DOHH2 (cell line): ENCODE data around the gene TRIM25.
A peak's percentile ranks its signal among the peaks of the same experiment; 100 is the strongest.

ENCODE experiments used
- H3F3A ChIP-seq: fragments of 200-600 bp; sonication (generic), shearing (Covaris generic); 2 replicates; pipeline ENCODE4 v1.6.0; 2016; ENCODE audit warnings: antibody characterized with exemption, mild to moderate bottlenecking; ENCODE audit not compliant: control insufficient read depth, insufficient read depth
- H3K27ac ChIP-seq: fragments of 200-600 bp; sonication (generic); 2 replicates; pipeline ENCODE4 v1.5.1; 2014; ENCODE audit warnings: low read depth, mild to moderate bottlenecking, low read length, moderate library complexity
- H3K27me3 ChIP-seq: fragments of 200-600 bp; sonication (generic); 2 replicates; pipeline ENCODE4 v1.6.1; 2014; ENCODE audit warnings: mild to moderate bottlenecking, low read length, mixed read lengths; ENCODE audit not compliant: control insufficient read depth
- H3K36me3 ChIP-seq: fragments of 200-600 bp; sonication (generic); 2 replicates; pipeline ENCODE4 v1.6.1; 2014; ENCODE audit warnings: mild to moderate bottlenecking, low read length, moderate library complexity, mixed read lengths; ENCODE audit not compliant: control insufficient read depth
- H3K4me1 ChIP-seq: fragments of 200-600 bp; sonication (generic); 2 replicates; pipeline ENCODE4 v1.6.1; 2014; ENCODE audit warnings: mild to moderate bottlenecking, low read length, mixed read lengths; ENCODE audit not compliant: control insufficient read depth
- H3K4me2 ChIP-seq: fragments of 200-600 bp; sonication (generic); 2 replicates; pipeline ENCODE4 v1.6.0; 2014; ENCODE audit warnings: mild to moderate bottlenecking, low read length, moderate library complexity
- H3K4me3 ChIP-seq: fragments of 200-600 bp; sonication (generic); 2 replicates; pipeline ENCODE4 v1.5.1; 2014; ENCODE audit warnings: mild to moderate bottlenecking, low read length, mixed read lengths
- H3K79me2 ChIP-seq: fragments of 200-600 bp; sonication (generic); 2 replicates; pipeline ENCODE4 v1.6.1; 2014; ENCODE audit warnings: mild to moderate bottlenecking, low read length, mixed read lengths; ENCODE audit not compliant: control insufficient read depth
- H3K9me2 ChIP-seq: fragments of 200-600 bp; sonication (generic); replicated peaks from 2 replicates; pipeline ENCODE4 v1.6.1; 2014; ENCODE audit warnings: mild to moderate bottlenecking, low read length, mixed read lengths; ENCODE audit not compliant: control insufficient read depth
- H3K9me3 ChIP-seq: fragments of 200-600 bp; sonication (generic); 2 replicates; pipeline ENCODE4 v1.6.1; 2014; ENCODE audit warnings: antibody characterized with exemption, low read length, mixed read lengths; ENCODE audit not compliant: control insufficient read depth, insufficient read depth
- H4K20me1 ChIP-seq: fragments of 200-600 bp; sonication (generic); 2 replicates; pipeline ENCODE4 v1.6.0; 2014; ENCODE audit warnings: low read depth, mild to moderate bottlenecking, antibody characterized with exemption, low read length, moderate library complexity; ENCODE audit not compliant: control insufficient read depth, insufficient read depth
- CTCF ChIP-seq: fragments of 200-600 bp; sonication (generic); IDR thresholded peaks from one replicate; pipeline ENCODE4 v1.5.1; 2014; ENCODE audit warnings: antibody characterized with exemption, mild to moderate bottlenecking, low read depth, low read length; ENCODE audit not compliant: poor library complexity, severe bottlenecking
- EZH2phosphoT487 ChIP-seq: fragments of 200-600 bp; sonication (generic); IDR thresholded peaks from 2 replicates; pipeline ENCODE4 v1.6.1; 2017; ENCODE audit warnings: borderline replicate concordance, mild to moderate bottlenecking, antibody characterized with exemption, low read length, moderate library complexity, mixed read lengths

TRIM25 gene

GRCh38 chr17:56866496-56866895, 47.4 kb downstream of the TRIM25 start:
- Histone ChIP-seq H3K79me2 (no peaks in the 10 kb centered on the region), H3K4me1 (peaks cover 12% of the 10 kb centered on the region), H3K9me2 (no peaks in the 10 kb centered on the region), H3K36me3 (peaks cover 28% of the 10 kb centered on the region), H3K4me2 (no peak overlapping the region), H3K27ac (no peak overlapping the region), H3K4me3 (no peak overlapping the region), H3F3A (no peaks in the 10 kb centered on the region), H3K9me3 (no peaks in the 10 kb centered on the region), H4K20me1 (no peaks in the 10 kb centered on the region), H3K27me3 (no peaks in the 10 kb centered on the region)
- TF ChIP-seq EZH2phosphoT487 (no peak), CTCF (peak; percentile 29)

DNA sequence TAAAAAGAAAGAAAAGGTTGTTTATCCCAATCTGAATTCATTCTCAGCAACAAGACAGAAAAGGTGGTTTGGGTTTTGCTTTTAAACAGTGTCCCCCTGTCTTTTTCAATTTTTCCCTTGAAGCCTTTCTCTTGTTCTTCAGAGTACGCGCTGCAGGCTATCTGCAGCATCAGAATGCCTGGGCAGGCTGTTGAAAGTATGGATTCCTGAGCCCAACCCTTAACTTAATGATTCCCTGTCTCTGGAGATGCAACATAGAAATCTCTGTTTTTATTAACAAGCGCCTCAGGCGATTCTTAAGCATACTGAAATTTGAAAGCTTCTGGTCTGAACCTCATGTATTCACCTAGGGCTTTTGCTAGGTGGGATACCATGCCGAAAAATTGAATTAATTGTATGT, 47.8 kb downstream of the TRIM25 start:
- peaks cover 15% of the 10 kb centered on the region for H3K4me1 ChIP-seq
- no peak for TF ChIP-seq EZH2phosphoT487
- TF ChIP-seq CTCF = no peak
- peaks cover 33% of the 10 kb centered on the region for H3K36me3 ChIP-seq
- no peaks in the 10 kb centered on the region for H3K9me3 ChIP-seq
- no peak overlapping the region for H3K4me2 ChIP-seq
- H3K27me3 ChIP-seq = no peaks in the 10 kb centered on the region
- no peaks in the 10 kb centered on the region for H3F3A ChIP-seq
- no peaks in the 10 kb centered on the region for H3K9me2 ChIP-seq
- H3K4me3 ChIP-seq = no peak overlapping the region
- no peaks in the 10 kb centered on the region for H3K79me2 ChIP-seq
- no peaks in the 10 kb centered on the region for H4K20me1 ChIP-seq
- H3K27ac ChIP-seq = no peak overlapping the region

DNA sequence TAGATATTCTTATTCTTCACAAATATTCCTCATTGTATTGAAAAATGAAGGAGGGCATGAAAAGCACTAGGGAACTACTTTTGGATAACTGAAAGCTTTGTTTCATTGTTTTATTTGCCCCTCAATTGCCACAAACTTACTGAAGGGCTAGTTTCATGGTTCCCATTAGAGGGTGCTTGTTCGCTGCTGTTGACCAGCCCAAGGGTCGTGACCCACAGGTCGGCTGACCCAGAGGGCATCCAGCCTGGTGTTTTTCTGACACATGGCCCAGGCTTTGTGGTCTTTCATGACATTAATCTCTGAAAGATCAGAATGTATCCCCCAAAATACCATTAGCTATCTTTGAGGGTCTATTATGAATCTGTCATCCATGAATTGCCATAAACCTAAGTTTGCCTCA, 49.9 kb downstream of the TRIM25 start:
- Histone ChIP-seq H4K20me1 (no peaks in the 10 kb centered on the region), H3K79me2 (no peaks in the 10 kb centered on the region), H3K4me1 (peaks cover 18% of the 10 kb centered on the region), H3F3A (no peaks in the 10 kb centered on the region), H3K36me3 (peaks cover 46% of the 10 kb centered on the region), H3K9me2 (no peaks in the 10 kb centered on the region), H3K27me3 (no peaks in the 10 kb centered on the region), H3K9me3 (no peaks in the 10 kb centered on the region), H3K4me3 (no peak overlapping the region), H3K4me2 (no peak overlapping the region), H3K27ac (no peak overlapping the region)
- TF ChIP-seq EZH2phosphoT487 = no peak
- TF ChIP-seq CTCF = no peak

- Histone ChIP-seq H3K9me3 (no peaks in the 10 kb centered on the region), H3F3A (no peaks in the 10 kb centered on the region), H3K9me2 (no peaks in the 10 kb centered on the region), H3K27me3 (no peaks in the 10 kb centered on the region), H3K36me3 (peaks cover 54% of the 10 kb centered on the region), H3K79me2 (no peaks in the 10 kb centered on the region), H4K20me1 (no peaks in the 10 kb centered on the region), H3K4me1 (peaks cover 18% of the 10 kb centered on the region), H3K4me3 (no peak overlapping the region), H3K27ac (no peak overlapping the region), H3K4me2 (no peak overlapping the region)
- TF ChIP-seq CTCF (no peak), EZH2phosphoT487 (no peak)
Measured at GRCh38 chr17:56861899-56862298, 52.0 kb downstream of the TRIM25 start.
